CD1c-positive myeloid dendritic cell (primary cell): Measurements from ENCODE around the gene EEF2.

Source experiments
- DNase-seq: peaks from one replicate; pipeline ENCODE4 v3.0.0-alpha.2; 2016; ENCODE audit errors: extremely low spot score

The EEF2 gene

GRCh38 chr19:3984584-3984907 is 717 bp downstream of the EEF2 start:
- DNase-seq, result no peak

- DNase-seq, result no peak
Measured at GRCh38 chr19:3983936-3984583, 1.2 kb downstream of the EEF2 start.

GRCh38 chr19:3983542-3983914 is 1.7 kb downstream of the EEF2 start:
- no peak for DNase-seq

GRCh38 chr19:3982701-3983541 is 2.3 kb downstream of the EEF2 start:
- no peak for DNase-seq

- no peak for DNase-seq
Measured at GRCh38 chr19:3981736-3982681, 3.3 kb downstream of the EEF2 start.

GRCh38 chr19:3981373-3981735 is 3.9 kb downstream of the EEF2 start:
- no peak for DNase-seq

- no peak for DNase-seq
Measured at GRCh38 chr19:3980353-3981251, 4.7 kb downstream of the EEF2 start.

- no peak for DNase-seq
Measured at GRCh38 chr19:3979674-3980352, 5.5 kb downstream of the EEF2 start.

GRCh38 chr19:3979289-3979673 is 6.0 kb downstream of the EEF2 start:
- no peak for DNase-seq

- no peak for DNase-seq
Measured at GRCh38 chr19:3978145-3978544, 7.1 kb downstream of the EEF2 start.

GRCh38 chr19:3977242-3978143 is 7.8 kb downstream of the EEF2 start:
- no peak for DNase-seq

GRCh38 chr19:3976495-3977241 is 8.6 kb downstream of the EEF2 start:
- no peak for DNase-seq

- DNase-seq, result no peak
Measured at GRCh38 chr19:3975637-3976087, 9.6 kb downstream of the EEF2 start.

- no peak for DNase-seq
Measured at GRCh38 chr19:3975144-3975543, 10.1 kb downstream of the EEF2 start.

- DNase-seq, result peak; percentile 97
Measured at GRCh38 chr19:3970808-3971598, 14.3 kb downstream of the EEF2 start, which contains the start of gene DAPK3. TSS of gene DAPK3 (minus strand) at chr19:3971099. CDS start at chr19:3969735, 1,364 bp downstream.

GRCh38 chr19:3970313-3970807 is 14.9 kb downstream of the EEF2 start:
- no peak for DNase-seq

- DNase-seq, result no peak
Measured at GRCh38 chr19:3969435-3970312, 15.6 kb downstream of the EEF2 start.
